ENCODE data around the gene MIPEP. TPM values are rescaled to one million over a fixed set of nuclear protein-coding genes. Genes with fewer than 3 reads are reported as not detected.
"Not testable (repeated sequence)": the region's sequence is repeated elsewhere in the genome, so short reads cannot be mapped to it uniquely, and the experiment has no call there.

The MIPEP gene
- total RNA-seq, 1 donor from 2014 or later = 7.8 TPM

GRCh38 chr13:23880493-23881401, 8.5 kb downstream of the MIPEP start:
- DNase-seq (ENCODE audit: low spot score); H3K27me3 Mint-ChIP-seq (ENCODE audit: insufficient read depth); H3K27ac Mint-ChIP-seq; H3K9me3 Mint-ChIP-seq; H3K36me3 Mint-ChIP-seq (ENCODE audit: low read depth); intact Hi-C loops (cut with micrococcal nuclease); H3K4me1 Mint-ChIP-seq (ENCODE audit: low read depth); H3K4me3 Mint-ChIP-seq: not testable (repeated sequence)

GRCh38 chr13:23877286-23877685, 11.9 kb downstream of the MIPEP start:
- H3K27ac Mint-ChIP-seq = no peak overlapping the region
- H3K4me1 Mint-ChIP-seq (ENCODE audit: low read depth) = no peaks in the 10 kb centered on the region
- no peaks in the 10 kb centered on the region for H3K9me3 Mint-ChIP-seq
- H3K36me3 Mint-ChIP-seq (ENCODE audit: low read depth) = peaks cover 2% of the 10 kb centered on the region
- H3K4me3 Mint-ChIP-seq = no peak overlapping the region
- intact Hi-C loops (cut with micrococcal nuclease) = no loop called here
- DNase-seq (ENCODE audit: low spot score) = no peak
- no peaks in the 10 kb centered on the region for H3K27me3 Mint-ChIP-seq (ENCODE audit: insufficient read depth)

DNA sequence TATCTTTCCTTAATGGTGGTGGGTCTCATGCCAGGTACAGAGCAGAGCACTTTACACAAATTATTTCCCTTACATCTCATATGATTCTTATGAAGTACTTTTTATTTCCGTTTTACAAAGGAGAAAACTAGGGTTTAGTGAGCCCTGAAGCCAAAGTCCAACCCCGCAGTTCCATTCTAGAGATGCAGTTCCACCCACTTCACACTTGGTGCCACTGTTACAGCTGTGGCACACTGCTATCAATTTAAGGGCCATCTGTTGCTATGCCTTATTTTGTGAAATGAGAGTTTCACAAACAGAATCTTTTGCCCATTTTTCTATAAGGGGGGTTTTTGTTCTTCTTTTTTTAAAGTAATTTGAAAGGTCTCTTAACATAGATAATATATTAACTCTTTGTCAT, 12.9 kb downstream of the MIPEP start:
- no peak overlapping the region for H3K27ac Mint-ChIP-seq
- H3K4me1 Mint-ChIP-seq (ENCODE audit: low read depth) = no peaks in the 10 kb centered on the region
- no peaks in the 10 kb centered on the region for H3K9me3 Mint-ChIP-seq
- peaks cover 2% of the 10 kb centered on the region for H3K36me3 Mint-ChIP-seq (ENCODE audit: low read depth)
- intact Hi-C loops (cut with micrococcal nuclease) = loop anchor here (1.0 kb wide), 1 partner anchor 23 kb away; no protein-coding TSS in a partner anchor
- H3K27me3 Mint-ChIP-seq (ENCODE audit: insufficient read depth) = no peaks in the 10 kb centered on the region
- H3K4me3 Mint-ChIP-seq = no peak overlapping the region
- DNase-seq (ENCODE audit: low spot score) = no peak

DNA sequence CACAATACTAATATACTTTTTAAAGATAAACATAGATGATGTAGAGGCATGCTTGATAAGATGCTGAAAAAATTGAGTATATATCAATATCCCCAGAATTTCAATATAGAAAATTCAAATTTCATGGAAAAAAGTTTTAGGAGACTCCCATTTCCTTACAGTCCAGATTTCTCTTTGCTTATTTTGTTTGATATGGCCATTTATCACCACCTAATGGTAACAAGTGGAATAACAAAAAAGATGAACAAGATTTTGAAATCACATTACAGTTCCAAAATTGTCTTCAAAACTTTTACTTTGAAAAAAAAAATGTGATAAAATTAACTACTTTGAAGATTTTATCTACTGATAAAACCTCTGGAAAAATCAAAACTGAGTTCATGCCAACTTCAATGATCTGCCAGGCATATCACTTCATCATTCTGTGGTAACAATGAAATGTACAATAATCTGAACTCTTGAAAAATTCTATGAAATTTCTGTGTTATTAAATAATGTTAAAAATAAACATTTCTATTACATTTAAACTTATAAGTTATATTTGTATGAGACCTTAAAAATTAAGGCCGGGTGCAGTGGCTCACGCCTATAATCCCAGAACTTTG, 17.5 kb downstream of the MIPEP start:
- no peaks in the 10 kb centered on the region for H3K4me1 Mint-ChIP-seq (ENCODE audit: low read depth)
- intact Hi-C loops (cut with micrococcal nuclease) = loop anchor here (1.0 to 5.0 kb wide), 5 partner anchors 154 to 405 kb away; no protein-coding TSS in a partner anchor

GRCh38 chr13:23870356-23871140, 18.7 kb downstream of the MIPEP start:
- intact Hi-C loops (cut with micrococcal nuclease) = loop anchor here (1.0 to 5.0 kb wide), 4 partner anchors 153 to 404 kb away; no protein-coding TSS in a partner anchor
- no peak for DNase-seq (ENCODE audit: low spot score)
- Mint-ChIP-seq H3K27me3 (ENCODE audit: insufficient read depth) (no peaks in the 10 kb centered on the region), H3K36me3 (ENCODE audit: low read depth) (no peaks in the 10 kb centered on the region), H3K27ac (no peak overlapping the region), H3K9me3 (no peaks in the 10 kb centered on the region), H3K4me1 (ENCODE audit: low read depth) (no peaks in the 10 kb centered on the region), H3K4me3 (no peak overlapping the region)

More for the DNA sequence above, 17.5 kb downstream of the MIPEP start:
- Mint-ChIP-seq H3K27me3 (ENCODE audit: insufficient read depth) (no peaks in the 10 kb centered on the region), H3K9me3 (no peaks in the 10 kb centered on the region), H3K27ac (no peak overlapping the region), H3K36me3 (ENCODE audit: low read depth) (no peaks in the 10 kb centered on the region), H3K4me3 (no peak overlapping the region)
- no peak for DNase-seq (ENCODE audit: low spot score)

DNA sequence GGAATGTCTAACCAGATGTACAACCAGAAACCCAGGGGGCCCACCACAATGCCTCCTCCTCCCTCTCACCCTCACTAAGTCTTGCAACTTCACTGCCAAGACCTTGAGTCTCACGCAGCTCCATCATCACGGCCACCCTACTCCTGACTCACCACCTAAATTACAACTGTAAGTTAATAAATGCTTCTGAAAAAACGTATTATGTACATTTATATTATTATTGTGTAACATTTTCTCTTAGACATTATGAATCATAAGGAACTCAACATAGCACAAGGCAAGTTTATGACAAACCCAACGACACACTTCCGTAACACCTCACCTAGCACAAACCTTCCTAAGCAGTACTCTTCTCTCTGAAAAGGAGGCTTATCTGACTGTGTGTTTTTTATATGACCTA, 20.7 kb downstream of the MIPEP start:
- intact Hi-C loops (cut with micrococcal nuclease) = no loop called here
- DNase-seq (ENCODE audit: low spot score) = no peak
- H3K4me3 Mint-ChIP-seq = no peak overlapping the region
- no peak overlapping the region for H3K27ac Mint-ChIP-seq
- H3K36me3 Mint-ChIP-seq (ENCODE audit: low read depth) = no peaks in the 10 kb centered on the region
- no peaks in the 10 kb centered on the region for H3K4me1 Mint-ChIP-seq (ENCODE audit: low read depth)
- H3K9me3 Mint-ChIP-seq = no peaks in the 10 kb centered on the region
- no peaks in the 10 kb centered on the region for H3K27me3 Mint-ChIP-seq (ENCODE audit: insufficient read depth)

- H3K9me3 Mint-ChIP-seq = no peaks in the 10 kb centered on the region
- H3K27ac Mint-ChIP-seq = no peak overlapping the region
- no peak for DNase-seq (ENCODE audit: low spot score)
- H3K36me3 Mint-ChIP-seq (ENCODE audit: low read depth) = no peaks in the 10 kb centered on the region
- intact Hi-C loops (cut with micrococcal nuclease) = no loop called here
- H3K4me1 Mint-ChIP-seq (ENCODE audit: low read depth) = no peaks in the 10 kb centered on the region
- no peaks in the 10 kb centered on the region for H3K27me3 Mint-ChIP-seq (ENCODE audit: insufficient read depth)
- no peak overlapping the region for H3K4me3 Mint-ChIP-seq
Observed at GRCh38 chr13:23867027-23867491, 22.1 kb downstream of the MIPEP start.

DNA sequence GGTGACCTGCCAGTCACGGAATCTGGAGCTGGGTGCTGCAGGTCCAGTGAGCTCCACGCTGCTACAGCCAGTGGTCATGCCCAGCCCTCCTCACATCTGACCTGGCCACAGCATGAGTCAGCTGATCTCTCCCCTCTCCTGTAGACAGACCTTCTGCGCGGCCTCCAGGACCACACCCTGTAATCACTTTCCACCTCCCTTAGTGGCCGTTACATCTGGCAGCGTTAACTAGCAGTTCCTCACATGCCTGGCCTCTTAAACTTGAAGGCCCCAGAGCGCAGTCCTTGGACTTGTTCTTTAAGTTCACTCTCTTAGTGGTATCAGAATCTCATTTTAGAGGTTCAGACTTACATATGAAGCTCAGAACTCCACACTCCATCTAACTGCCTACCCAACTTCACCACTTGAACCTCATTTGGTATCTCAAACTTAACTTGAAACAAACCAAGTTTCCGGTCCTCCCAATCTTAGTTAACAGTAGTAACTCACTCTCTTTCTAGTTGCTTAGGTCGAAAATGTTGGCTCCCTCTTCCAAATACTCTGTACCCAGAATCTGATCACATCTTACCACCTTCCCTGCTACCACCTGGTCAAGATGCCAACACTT, 22.7 kb downstream of the MIPEP start:
- Mint-ChIP-seq H3K27ac (no peak overlapping the region), H3K36me3 (ENCODE audit: low read depth) (no peaks in the 10 kb centered on the region), H3K4me3 (no peak overlapping the region), H3K27me3 (ENCODE audit: insufficient read depth) (no peaks in the 10 kb centered on the region), H3K9me3 (no peaks in the 10 kb centered on the region), H3K4me1 (ENCODE audit: low read depth) (no peaks in the 10 kb centered on the region)
- intact Hi-C loops (cut with micrococcal nuclease) = no loop called here
- DNase-seq (ENCODE audit: low spot score) = no peak

DNA sequence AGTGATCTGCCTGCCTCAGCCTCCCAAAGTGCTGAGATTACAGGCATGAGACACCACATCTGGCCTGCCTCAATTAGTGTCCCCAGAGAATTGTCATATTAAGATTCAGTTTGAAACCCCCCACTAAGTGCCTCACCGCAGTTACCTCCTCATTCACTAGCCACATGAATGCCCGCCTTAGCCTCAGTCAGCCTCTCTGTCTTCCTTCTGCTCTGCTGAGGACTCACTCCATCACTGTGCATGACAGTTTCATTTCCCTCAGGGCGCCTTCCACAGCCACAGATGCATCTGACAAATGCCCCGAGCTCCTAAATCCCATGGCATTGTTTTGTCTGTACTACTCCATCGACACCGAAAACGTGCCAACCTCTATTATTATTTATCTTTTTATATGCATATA, 23.3 kb downstream of the MIPEP start:
- H3K4me3 Mint-ChIP-seq = no peak overlapping the region
- no peaks in the 10 kb centered on the region for H3K9me3 Mint-ChIP-seq
- intact Hi-C loops (cut with micrococcal nuclease) = no loop called here
- H3K27me3 Mint-ChIP-seq (ENCODE audit: insufficient read depth) = no peaks in the 10 kb centered on the region
- no peaks in the 10 kb centered on the region for H3K4me1 Mint-ChIP-seq (ENCODE audit: low read depth)
- DNase-seq (ENCODE audit: low spot score) = no peak
- H3K27ac Mint-ChIP-seq = no peak overlapping the region
- no peaks in the 10 kb centered on the region for H3K36me3 Mint-ChIP-seq (ENCODE audit: low read depth)

DNA sequence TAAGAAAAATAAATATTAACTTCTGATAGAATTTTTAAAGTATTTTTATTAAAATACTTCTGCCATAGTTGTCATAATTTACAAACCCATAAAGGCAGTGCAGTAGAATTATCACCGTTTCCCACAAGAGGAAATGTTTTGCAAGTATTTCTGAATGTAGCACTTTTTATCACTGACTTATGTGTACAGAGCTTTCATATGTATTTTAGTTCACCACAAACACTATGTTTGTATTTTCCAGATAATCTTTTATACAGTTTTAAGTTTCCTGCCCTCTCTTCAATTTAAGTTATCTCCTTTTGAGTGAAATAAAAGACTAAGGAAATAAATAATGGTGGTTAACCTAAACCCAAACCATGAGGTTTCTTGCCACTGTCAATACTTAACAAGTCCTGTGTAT, 24.2 kb downstream of the MIPEP start:
- Mint-ChIP-seq H3K4me3 (no peak overlapping the region), H3K36me3 (ENCODE audit: low read depth) (no peaks in the 10 kb centered on the region), H3K9me3 (no peaks in the 10 kb centered on the region), H3K27ac (no peak overlapping the region), H3K27me3 (ENCODE audit: insufficient read depth) (no peaks in the 10 kb centered on the region), H3K4me1 (ENCODE audit: low read depth) (no peaks in the 10 kb centered on the region)
- no peak for DNase-seq (ENCODE audit: low spot score)
- intact Hi-C loops (cut with micrococcal nuclease) = no loop called here

GRCh38 chr13:23861310-23861709, 27.9 kb downstream of the MIPEP start:
- no peaks in the 10 kb centered on the region for H3K4me1 Mint-ChIP-seq (ENCODE audit: low read depth)
- no peaks in the 10 kb centered on the region for H3K36me3 Mint-ChIP-seq (ENCODE audit: low read depth)
- no peak for DNase-seq (ENCODE audit: low spot score)
- H3K27ac Mint-ChIP-seq = no peak overlapping the region
- no peaks in the 10 kb centered on the region for H3K27me3 Mint-ChIP-seq (ENCODE audit: insufficient read depth)
- no peak overlapping the region for H3K4me3 Mint-ChIP-seq
- intact Hi-C loops (cut with micrococcal nuclease) = no loop called here
- H3K9me3 Mint-ChIP-seq = no peaks in the 10 kb centered on the region

GRCh38 chr13:23859904-23860303, 29.3 kb downstream of the MIPEP start:
- Mint-ChIP-seq H3K4me1 (ENCODE audit: low read depth) (no peaks in the 10 kb centered on the region), H3K36me3 (ENCODE audit: low read depth) (no peaks in the 10 kb centered on the region), H3K27ac (no peak overlapping the region), H3K4me3 (no peak overlapping the region), H3K9me3 (no peaks in the 10 kb centered on the region), H3K27me3 (ENCODE audit: insufficient read depth) (no peaks in the 10 kb centered on the region)
- intact Hi-C loops (cut with micrococcal nuclease) = no loop called here
- DNase-seq (ENCODE audit: low spot score) = no peak
